Caco-2 (cell line): ENCODE measurements around the gene VPS54. TPM values are rescaled to one million over a fixed set of nuclear protein-coding genes. Genes with fewer than 3 reads are reported as not detected.
"Not testable (repeated sequence)": the region's sequence is repeated elsewhere in the genome, so short reads cannot be mapped to it uniquely, and the experiment has no call there.

ENCODE experiments used
- BruUV-seq: library from RNA; stranded (reverse); fragments of 400-500 nt; replicated peaks from 2 replicates; lab custom pipeline; 2021; lab: Mats Ljungman, UMichigan
- CTCF ChIA-PET: fragments of 300-600 bp; sonication (Branson Sonifier 250); formaldehyde crosslinking; loops from one replicate; lab custom pipeline; 2022; ENCODE audit warnings: antibody characterized with exemption; lab: Charles Lee
- POLR2A ChIA-PET: fragments of 300-600 bp; sonication (Branson Sonifier 250); formaldehyde crosslinking; loops from one replicate; lab custom pipeline; 2022; ENCODE audit warnings: antibody characterized with exemption; lab: Charles Lee
- DNase-seq, 2 experiments: peaks; one replicate each; pipeline versions ENCODE4 v3.0.0 to v3.0.0-alpha.2; 2020 to 2022
- H3K27me3 ChIP-seq: replicated peaks from 2 replicates; pipeline ENCODE4 v1.6.0; 2011; ENCODE audit warnings: low read length; ENCODE audit not compliant: control insufficient read depth, insufficient read depth
- H3K36me3 ChIP-seq: 2 replicates; pipeline ENCODE4 v1.5.1; 2011; ENCODE audit warnings: low read length; ENCODE audit not compliant: control insufficient read depth, insufficient read depth
- H3K4me1 ChIP-seq: fragments of 250-450 bp; sonication (Bioruptor Pico); 2 replicates; pipeline ENCODE4 v1.5.1; 2020; ENCODE audit warnings: mild to moderate bottlenecking
- H3K4me3 ChIP-seq: 2 replicates; pipeline ENCODE4 v1.5.1; 2011; ENCODE audit warnings: low read depth, mild to moderate bottlenecking, control low read depth, low read length
- H3K9me3 ChIP-seq: fragments of 250-450 bp; sonication (Bioruptor Pico); 2 replicates; pipeline ENCODE4 v1.5.1; 2020; ENCODE audit warnings: mild to moderate bottlenecking, moderate library complexity
- H3K27ac Mint-ChIP-seq: one replicate; pipeline ENCODE4 v1.8.0; 2022; ENCODE audit warnings: mixed read lengths; ENCODE audit not compliant: unreplicated experiment
- H3K27me3 Mint-ChIP-seq: one replicate; pipeline ENCODE4 v1.8.0; 2022; ENCODE audit warnings: mixed read lengths; ENCODE audit not compliant: insufficient read depth, unreplicated experiment
- H3K36me3 Mint-ChIP-seq: one replicate; pipeline ENCODE4 v1.8.0; 2022; ENCODE audit warnings: mild to moderate bottlenecking, mixed read lengths; ENCODE audit not compliant: insufficient read depth, unreplicated experiment
- H3K4me1 Mint-ChIP-seq: one replicate; pipeline ENCODE4 v1.8.0; 2022; ENCODE audit warnings: low read depth, mixed read lengths; ENCODE audit not compliant: unreplicated experiment
- H3K4me3 Mint-ChIP-seq: one replicate; pipeline ENCODE4 v1.8.0; 2022; ENCODE audit warnings: mild to moderate bottlenecking, moderate library complexity, mixed read lengths; ENCODE audit not compliant: unreplicated experiment
- H3K9me3 Mint-ChIP-seq: one replicate; pipeline ENCODE4 v1.8.0; 2022; ENCODE audit warnings: mixed read lengths; ENCODE audit not compliant: unreplicated experiment
- CTCF ChIP-seq, 2 experiments: fragments of 200-600 bp in 1 of 2; IDR thresholded peaks; 1 replicate in 1 of 2; 2 replicates in 1 of 2; pipeline versions ENCODE4 v1.5.1 to v1.8.0; 2011 to 2022; ENCODE audit warnings: antibody characterized with exemption in 1 of 2, control low read depth in 1 of 2, inconsistent platforms in 1 of 2, low read depth in 1 of 2, low read length in 1 of 2, mild to moderate bottlenecking in 1 of 2, moderate library complexity in 1 of 2; ENCODE audit not compliant: insufficient read depth in 1 of 2, severe bottlenecking in 1 of 2, unreplicated experiment in 1 of 2
- intact Hi-C: fragments of 100-400 bp; cut with micrococcal nuclease; formaldehyde crosslinking; loops from one replicate; pipeline ENCODE4 v1.10.0; 2022; ENCODE audit not compliant: unreplicated experiment
- total RNA-seq: library from RNA; stranded (reverse); gene quantifications from 2 replicates; pipeline ENCODE4 v1.2.3, GENCODE V29; 2022

The VPS54 gene
- total RNA-seq, 1 experiment from 2014 or later = 28.5 TPM

GRCh38 chr2:63990072-63990471 lies 29.2 kb downstream of the VPS54 start:
- Histone ChIP-seq H3K4me3 (no peak overlapping the region), H3K36me3 (no peaks in the 10 kb centered on the region), H3K4me1 (peaks cover 39% of the 10 kb centered on the region), H3K27me3 (no peaks in the 10 kb centered on the region), H3K9me3 (peaks cover 15% of the 10 kb centered on the region; the same call in 1 of the 2 replicates)
- no peaks in the 10 kb centered on the region for H3K27me3 Mint-ChIP-seq
- peaks cover 55% of the 10 kb centered on the region for H3K4me1 Mint-ChIP-seq
- CTCF ChIA-PET = no interaction called here
- H3K9me3 Mint-ChIP-seq = peaks cover 40% of the 10 kb centered on the region
- no peak overlapping the region for H3K4me3 Mint-ChIP-seq
- POLR2A ChIA-PET = no interaction called here
- intact Hi-C loops = no loop called here
- DNase-seq = no peak
- BruUV-seq = no TSS peak
- peaks cover 47% of the 10 kb centered on the region for H3K36me3 Mint-ChIP-seq
- peak overlapping the region; percentile 3 for H3K27ac Mint-ChIP-seq
- TF ChIP-seq CTCF (IDR thresholded peaks at IDR 0.05; ENCODE audit: insufficient read depth in 1 of 2, low read depth in 1 of 2, low read length in 1 of 2, severe bottlenecking in 1 of 2, unreplicated experiment in 1 of 2) = no peak

- H3K4me1 ChIP-seq = peaks cover 43% of the 10 kb centered on the region
- H3K9me3 Mint-ChIP-seq = peaks cover 32% of the 10 kb centered on the region
- H3K27ac Mint-ChIP-seq, H3K4me3 ChIP-seq, intact Hi-C loops, H3K4me3 Mint-ChIP-seq, BruUV-seq, H3K36me3 ChIP-seq, POLR2A ChIA-PET, H3K27me3 Mint-ChIP-seq, H3K27me3 ChIP-seq, CTCF ChIA-PET: not testable (repeated sequence)
- peaks cover 39% of the 10 kb centered on the region for H3K36me3 Mint-ChIP-seq
- peaks cover 15% of the 10 kb centered on the region; the same call in 1 of the 2 replicates for H3K9me3 ChIP-seq
- DNase-seq = peak; percentile 57 to 63
- peaks cover 50% of the 10 kb centered on the region for H3K4me1 Mint-ChIP-seq
Observed at GRCh38 chr2:63988842-63989436, 30.3 kb downstream of the VPS54 start.

- peaks cover 16% of the 10 kb centered on the region for H3K36me3 Mint-ChIP-seq
- POLR2A ChIA-PET = no interaction called here
- peaks cover 17% of the 10 kb centered on the region for H3K9me3 Mint-ChIP-seq
- H3K4me1 Mint-ChIP-seq = peaks cover 23% of the 10 kb centered on the region
- H3K4me3 Mint-ChIP-seq = no peak overlapping the region
- H3K27me3 Mint-ChIP-seq = no peaks in the 10 kb centered on the region
- H3K4me3 ChIP-seq = no peak overlapping the region
- CTCF ChIA-PET = no interaction called here
- peaks cover 35% of the 10 kb centered on the region for H3K4me1 ChIP-seq
- H3K9me3 ChIP-seq = peaks cover 8% of the 10 kb centered on the region; the same call in 1 of the 2 replicates
- H3K36me3 ChIP-seq = no peaks in the 10 kb centered on the region
- H3K27ac Mint-ChIP-seq = no peak overlapping the region
- BruUV-seq = no TSS peak
- intact Hi-C loops = no loop called here
- H3K27me3 ChIP-seq = no peaks in the 10 kb centered on the region
- TF ChIP-seq CTCF (IDR thresholded peaks at IDR 0.05; ENCODE audit: insufficient read depth in 1 of 2, low read depth in 1 of 2, low read length in 1 of 2, severe bottlenecking in 1 of 2, unreplicated experiment in 1 of 2) = no peak
- no peak for DNase-seq
Observed at GRCh38 chr2:63984606-63985359, 34.4 kb downstream of the VPS54 start.
